GM15510 (cell line): Measurements from ENCODE around the gene MRGPRD.

Experiments used
- POLR2A ChIP-seq: IDR thresholded peaks from 3 replicates; pipeline ENCODE4 v1.6.1; 2011; ENCODE audit warnings: borderline replicate concordance; ENCODE audit not compliant: insufficient read length; ENCODE audit errors: extremely low read depth

The MRGPRD gene

DNA sequence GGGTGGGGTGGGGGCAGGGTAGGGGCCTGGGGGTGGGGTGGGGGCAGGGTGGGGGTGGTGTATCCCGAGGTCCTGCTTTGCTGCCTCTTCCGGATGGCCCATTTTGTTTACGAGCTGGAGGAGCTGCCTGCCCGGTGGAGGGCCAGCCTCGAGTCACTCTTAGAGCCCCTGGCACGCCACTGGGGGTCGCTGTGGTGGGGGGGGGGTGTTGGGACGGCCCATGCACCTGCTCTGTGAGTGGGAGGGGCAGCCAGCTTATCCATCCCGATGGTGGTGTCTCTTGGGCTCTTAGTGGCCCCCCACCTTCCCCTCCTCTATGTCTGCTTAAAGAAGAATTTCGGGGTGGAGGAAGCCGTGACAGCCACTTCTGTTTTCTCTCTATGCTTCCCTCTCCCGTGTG lies 24.6 kb downstream of the MRGPRD start:
- TF ChIP-seq POLR2A = no peak

- TF ChIP-seq POLR2A = no peak
Observed at GRCh38 chr11:68955607-68955958, 25.2 kb downstream of the MRGPRD start.

- no peak for TF ChIP-seq POLR2A
Observed at GRCh38 chr11:68954836-68955606, 25.8 kb downstream of the MRGPRD start.

- TF ChIP-seq POLR2A = no peak
Observed at GRCh38 chr11:68950762-68951161, 30.0 kb downstream of the MRGPRD start.

- no peak for TF ChIP-seq POLR2A
Observed at GRCh38 chr11:68950270-68950669, 30.5 kb downstream of the MRGPRD start.

DNA sequence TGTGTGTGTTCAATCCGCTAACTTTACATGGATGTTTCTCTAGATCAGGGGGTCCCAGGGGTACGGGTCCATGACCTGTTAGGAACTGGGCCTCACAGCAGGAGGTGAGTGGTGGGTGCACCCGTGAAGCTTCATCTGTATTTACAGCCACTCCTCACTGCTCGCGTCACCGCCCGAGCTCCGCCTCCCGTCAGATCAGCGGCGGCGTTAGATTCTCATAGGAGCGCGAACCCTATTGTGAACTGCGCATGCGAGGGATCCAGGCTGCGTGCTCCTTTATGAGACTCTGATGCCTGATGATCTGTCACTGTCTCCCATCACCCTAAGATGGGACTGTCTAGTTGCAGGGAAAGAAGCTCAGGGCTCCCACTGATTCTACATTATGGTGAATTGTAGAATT lies 31.9 kb downstream of the MRGPRD start:
- no peak for TF ChIP-seq POLR2A

GRCh38 chr11:68948496-68948895 lies 32.3 kb downstream of the MRGPRD start:
- TF ChIP-seq POLR2A = no peak

DNA sequence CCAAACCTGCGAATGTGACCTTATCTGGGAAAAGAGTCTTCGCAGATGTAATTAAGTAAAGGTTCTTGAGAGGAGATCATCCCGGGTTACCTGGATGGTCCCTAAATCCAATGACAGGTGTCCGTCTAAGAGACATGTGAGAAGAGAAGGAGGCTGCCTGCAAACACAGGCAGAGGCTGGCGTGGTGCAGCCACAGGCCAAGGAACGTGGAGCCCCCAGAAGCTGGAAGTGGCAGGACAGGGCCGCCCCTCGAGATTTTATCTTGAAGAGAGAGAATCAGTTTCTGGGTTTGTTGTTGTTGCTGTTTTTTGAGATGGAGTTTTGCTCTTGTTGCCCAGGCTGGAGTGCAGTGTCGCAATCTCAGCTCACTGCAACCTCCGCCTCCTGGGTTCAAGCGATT lies 33.6 kb downstream of the MRGPRD start:
- TF ChIP-seq POLR2A = no peak

DNA sequence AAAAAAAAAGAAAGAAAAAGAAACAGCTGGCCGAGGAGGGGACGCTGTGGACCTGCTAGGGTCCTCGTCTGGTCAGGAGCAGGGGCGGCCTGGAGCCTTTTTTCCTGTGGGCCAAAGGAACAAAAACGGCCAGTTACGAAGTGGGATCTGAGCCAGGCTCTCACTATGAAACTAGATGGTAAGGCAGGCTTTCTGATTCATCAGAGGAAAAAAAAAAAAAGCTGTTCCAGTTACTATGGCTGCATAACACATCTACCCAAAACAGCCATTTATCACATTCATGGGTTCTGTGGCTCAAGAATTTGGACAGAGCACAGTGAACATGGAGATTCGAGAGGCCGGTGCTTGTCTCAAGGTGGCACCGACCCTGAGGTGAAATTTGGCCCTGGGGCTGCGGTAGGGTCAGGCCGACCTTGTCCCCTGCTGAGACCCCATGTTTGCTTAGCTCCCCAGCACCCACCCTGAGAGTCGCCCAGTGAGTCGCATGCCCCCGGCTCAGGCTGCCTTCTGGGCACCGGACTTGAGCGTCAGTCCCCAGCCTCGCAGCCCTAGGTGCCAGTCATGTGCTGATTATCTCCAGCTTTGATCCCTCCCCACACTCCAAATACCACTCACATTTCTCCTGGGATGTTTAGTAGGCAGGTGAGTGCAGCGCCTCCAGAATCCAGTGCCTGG lies 34.2 kb downstream of the MRGPRD start:
- TF ChIP-seq POLR2A = no peak

DNA sequence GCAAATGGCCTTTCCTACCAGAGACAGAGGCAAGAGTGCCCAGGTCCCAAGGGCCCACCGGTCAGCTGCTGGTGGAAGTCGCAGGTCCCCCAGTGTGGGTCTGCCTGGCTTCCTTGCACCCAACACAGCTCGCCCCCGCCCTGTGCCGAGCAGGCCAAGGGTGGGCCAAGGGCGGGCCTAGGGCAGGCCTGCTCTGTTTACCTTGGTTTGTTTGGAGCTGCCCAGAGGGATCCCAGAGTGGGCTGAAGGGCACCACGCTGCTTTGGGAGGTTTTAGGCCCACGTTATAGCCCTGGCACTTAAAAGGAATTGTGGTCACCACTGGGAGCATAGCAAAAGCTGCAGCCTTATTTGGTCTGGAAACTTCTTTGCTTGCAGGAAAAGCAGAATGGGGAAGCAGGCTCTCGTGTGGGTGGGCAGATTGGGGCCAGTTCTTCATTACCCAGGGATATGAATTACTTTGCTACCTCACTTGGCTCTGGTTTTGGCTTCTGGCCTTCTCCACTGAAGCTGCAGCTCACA lies 38.0 kb downstream of the MRGPRD start:
- no peak for TF ChIP-seq POLR2A

GRCh38 chr11:68942095-68942620 lies 38.6 kb downstream of the MRGPRD start:
- no peak for TF ChIP-seq POLR2A

DNA sequence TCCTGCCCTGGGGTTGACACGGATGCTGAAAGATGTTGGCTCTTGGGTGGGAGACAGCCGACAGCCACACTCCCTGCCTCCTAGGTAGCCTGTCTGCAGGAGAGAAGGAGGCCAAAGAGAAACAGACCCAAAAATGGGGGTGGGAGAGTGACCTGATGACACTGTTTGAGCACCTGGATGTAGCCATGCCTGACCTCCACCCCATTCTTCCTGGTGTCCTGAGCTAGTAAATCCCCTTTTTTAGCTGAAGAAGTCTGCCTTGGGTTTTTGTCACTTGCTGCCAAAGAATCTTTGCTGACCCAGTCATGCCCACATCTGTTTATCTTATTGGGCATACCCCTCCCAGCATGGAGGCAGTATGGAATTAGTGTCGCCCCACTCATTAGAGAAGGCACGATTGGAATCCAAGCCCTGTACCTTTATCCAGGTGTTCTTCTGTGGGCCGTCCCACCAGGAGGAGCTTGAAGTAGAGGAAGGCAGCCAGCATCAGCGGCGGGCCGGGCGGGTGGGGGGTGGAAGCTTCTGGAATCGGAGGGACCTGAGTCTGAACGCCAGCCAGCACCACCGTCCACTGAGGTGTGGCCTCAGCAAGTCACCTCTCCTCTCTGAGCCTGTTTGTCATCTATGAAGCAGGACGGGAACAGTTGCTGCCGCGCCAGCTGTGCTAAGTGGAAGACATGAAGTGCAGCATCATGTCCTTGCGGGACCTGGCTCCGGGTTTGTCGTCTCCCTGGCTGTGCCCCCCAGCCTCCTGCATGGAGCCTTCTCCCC lies 39.3 kb downstream of the MRGPRD start:
- TF ChIP-seq POLR2A = no peak

- TF ChIP-seq POLR2A = no peak
Observed at GRCh38 chr11:68940651-68941323, 40.0 kb downstream of the MRGPRD start.

DNA sequence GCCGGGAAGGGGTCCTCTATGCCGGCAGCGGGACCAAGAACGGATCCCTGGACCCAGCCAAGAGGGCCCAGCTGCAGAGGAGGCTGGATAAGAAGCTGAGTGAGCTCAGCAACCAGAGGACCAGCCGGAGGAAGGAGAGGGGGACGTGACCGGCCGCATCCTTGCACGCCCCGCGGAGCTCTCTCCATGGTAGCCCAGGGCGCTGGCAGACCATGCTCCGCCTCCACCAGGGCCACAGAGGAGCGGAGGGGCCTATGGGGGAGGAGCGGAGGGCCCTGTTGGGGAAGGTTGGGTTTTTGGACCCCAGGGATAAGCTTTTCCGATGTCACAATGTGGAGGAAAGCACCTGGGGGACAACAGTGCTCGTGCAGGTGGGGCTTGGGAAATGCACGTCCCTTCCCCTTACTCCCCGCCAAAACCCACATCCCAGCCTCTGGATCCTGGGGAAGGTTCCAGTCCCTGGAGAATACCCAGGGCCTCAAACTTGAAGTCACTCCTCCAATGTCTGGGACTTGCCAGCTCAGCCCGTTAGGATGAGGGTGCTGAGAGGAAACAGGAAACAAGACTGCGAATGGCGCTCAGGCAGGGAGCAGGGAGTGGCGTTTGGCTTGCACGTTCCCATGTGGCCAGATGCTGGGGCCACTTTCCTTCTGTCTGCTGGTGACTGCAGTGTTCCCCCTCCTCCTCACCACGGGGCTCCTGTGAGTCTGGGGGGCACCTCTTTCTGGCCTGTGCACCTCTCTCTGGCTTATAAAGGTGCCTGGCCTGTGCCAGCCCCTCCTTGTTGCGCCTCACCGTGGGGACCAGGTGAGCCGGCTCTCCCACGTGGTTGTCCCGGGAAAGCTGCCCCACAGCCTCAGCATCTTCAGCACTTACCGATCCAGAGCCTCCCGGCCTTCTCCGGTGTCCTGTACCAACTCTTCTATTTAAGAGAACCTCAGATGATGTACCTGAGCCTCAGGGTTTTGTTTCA lies 40.9 kb downstream of the MRGPRD start:
- no peak for TF ChIP-seq POLR2A
